GM19468 (cell line): Measurements from ENCODE around the gene D2HGDH.
"Not testable (repeated sequence)": the region's sequence is repeated elsewhere in the genome, so short reads cannot be mapped to it uniquely, and the experiment has no call there.

Experiments used
- ATAC-seq: cut with Tn5 transposase; IDR thresholded peaks from one replicate; pipeline ENCODE4 v1.9.1; 2021; ENCODE audit warnings: mild to moderate bottlenecking, moderate library complexity, moderate number of reproducible peaks; ENCODE audit not compliant: unreplicated experiment; ENCODE audit errors: extremely low read depth

The D2HGDH gene

DNA sequence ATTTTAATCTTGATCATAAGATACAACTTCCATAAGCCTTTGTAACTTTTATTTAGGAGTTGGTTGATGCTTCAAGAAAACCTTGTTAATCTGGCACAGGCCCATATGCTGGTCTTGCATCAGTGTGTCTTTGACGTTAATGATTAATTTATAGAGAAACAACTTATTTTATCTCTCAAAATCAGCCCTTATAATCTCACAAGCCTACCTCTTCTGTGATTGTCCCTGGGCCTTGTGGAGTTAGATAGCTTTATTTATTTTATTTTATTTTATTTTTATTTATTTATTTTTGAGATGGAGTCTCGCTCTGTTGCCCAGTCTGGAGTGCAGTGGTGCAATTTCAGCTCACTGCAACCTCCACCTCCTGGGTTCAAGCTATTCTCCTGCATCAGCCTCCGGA lies 47.6 kb downstream of the D2HGDH start:
- ATAC-seq, result not testable (repeated sequence)

DNA sequence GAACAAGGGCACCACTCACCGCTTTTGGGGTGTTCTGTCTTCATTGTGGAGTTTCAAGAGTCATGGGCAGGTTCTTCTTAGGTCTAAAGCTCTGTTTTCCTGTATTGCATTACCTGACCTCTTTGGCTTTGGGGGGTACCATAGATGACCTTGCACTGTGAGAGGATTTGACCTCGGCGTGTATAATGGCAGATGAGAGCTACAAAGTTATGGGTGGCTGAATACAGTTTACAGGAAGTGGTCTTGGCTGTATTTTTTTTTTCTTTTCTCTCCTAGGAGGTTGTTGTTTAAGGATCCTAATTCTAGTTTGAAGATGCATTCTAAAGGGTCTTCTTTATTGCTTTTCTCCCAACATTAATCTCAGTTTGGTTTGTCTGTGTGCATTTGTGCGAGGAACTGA lies 53.7 kb downstream of the D2HGDH start:
- ATAC-seq, result no peak

DNA sequence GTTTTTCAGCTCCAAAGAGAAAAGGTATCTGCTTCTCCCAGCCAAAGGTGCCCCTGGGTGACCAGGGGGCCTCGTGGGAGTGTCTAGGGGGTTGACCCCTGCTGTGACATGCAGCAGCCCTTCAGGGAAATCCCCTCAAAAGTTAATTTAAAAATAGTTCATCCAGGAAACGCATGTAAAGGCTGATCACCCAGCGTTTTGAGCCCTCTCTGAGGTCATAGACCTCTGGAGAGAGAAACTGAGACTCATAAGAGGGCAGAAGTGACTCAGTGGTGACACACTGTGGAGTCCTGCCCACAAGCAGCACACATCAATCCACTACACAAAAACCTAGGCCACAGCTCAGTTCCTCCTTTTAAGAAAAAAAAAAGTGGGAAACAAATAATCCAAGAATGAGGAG lies 54.1 kb downstream of the D2HGDH start:
- no peak for ATAC-seq

DNA sequence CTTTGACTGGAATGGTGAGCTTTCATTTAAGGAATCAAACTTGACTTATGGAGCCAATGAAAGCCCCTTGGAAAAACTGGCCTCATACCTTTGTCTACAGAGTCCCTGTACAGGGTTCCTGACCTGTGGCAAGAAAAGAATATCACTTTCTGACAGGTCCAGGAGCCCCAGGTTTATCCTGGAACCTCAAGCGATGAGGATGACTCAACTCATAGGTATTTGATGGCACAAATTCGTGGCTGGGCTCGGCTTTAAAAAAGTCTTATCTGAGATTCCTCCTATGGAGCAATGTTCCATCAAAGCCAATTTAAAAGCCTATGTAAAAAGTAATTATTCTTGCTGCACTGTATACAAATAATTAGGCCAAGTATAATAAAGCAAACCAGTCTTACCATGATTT lies 57.0 kb downstream of the D2HGDH start:
- ATAC-seq, result not testable (repeated sequence)

DNA sequence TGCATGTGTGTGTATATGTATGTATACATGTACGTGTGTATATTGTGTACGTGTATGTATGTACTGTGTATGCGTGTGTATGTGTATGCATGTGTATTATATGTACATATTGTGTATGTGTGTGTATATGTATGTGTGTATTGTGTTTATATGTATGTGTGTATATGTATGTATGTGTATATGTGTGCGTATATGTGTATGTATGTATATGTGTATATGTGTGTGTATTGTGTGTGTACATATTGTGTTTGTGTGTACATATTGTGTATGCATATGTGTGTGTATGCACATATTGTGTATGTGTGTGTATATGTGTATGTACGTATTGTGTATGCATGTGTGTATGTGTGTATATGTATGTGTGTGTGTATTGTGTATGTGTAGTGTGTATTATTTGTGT lies 59.0 kb downstream of the D2HGDH start:
- ATAC-seq, result no peak

DNA sequence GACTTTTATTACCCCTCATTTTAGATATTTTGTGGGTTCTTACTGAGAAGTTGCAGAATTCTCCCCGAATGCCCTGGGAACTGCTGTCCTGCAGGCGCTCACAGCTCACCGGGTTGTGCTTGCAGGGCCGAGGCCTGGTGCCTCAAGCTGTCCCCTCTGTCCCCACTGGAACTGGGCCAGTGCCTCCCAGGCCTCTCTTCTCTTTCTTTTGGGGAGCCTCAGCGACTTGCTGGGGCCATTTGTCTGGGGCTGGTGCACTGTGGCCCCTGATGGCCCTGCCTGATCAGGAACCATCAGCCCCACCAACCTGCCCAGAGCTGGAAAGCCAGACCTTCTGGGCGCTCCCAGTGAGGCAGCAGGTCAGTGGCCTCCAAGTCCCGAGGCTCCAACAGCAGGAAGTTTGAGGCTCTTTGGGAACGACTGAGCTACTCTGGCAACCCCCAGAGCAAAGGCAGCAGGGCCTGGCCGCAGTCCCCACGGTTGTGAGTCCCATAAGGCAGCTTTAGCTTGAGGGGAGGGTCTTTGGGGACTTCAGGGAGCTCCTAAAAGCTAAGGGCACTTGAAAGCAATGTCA lies 59.9 kb downstream of the D2HGDH start:
- no peak for ATAC-seq

DNA sequence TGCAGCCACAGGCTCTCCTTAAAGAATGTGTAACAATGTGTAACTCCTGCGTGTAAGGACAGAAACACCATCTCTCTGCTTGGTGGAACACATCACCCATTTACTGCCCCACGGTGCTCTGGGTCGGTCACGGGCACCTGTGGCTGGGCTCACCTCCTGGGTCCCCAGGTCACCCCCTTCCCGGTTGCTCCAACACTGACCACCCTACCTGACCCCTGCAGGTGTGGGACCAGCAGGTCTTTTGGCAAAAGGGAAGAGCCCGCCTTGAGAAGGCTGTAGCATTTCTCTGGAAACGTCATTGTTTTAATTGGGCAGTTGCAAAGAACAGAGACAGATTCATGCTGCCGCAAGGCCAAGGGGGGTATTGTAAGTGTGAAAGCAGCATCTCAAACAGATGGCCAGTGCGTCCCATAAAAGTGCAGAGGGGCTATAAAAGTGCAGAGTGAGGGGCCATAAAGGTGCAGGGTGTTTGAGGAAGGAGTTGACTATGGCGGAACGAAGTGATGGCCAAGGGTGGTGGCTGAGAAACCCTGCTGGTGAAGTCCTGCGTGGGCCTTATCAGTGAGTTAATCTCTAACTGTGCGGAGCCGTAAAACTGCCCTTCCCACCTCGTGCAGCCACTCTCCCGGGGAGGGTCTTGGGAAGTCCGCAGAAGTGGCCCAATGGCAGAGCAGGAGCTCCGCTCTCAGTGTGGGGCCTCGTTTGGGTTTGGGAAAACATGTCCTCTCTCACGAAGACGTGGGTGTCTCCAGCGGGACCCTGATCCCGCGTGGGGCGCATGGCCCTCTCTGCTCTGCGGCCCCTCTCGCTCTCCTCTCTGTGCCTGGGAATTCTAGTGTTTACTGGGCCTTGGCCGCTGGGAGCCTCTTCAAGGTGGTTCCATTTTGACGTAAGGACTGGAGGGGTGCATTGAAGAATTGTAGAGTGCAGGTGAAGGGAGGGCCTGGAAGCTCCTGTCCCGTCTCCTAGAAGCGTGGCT lies 60.9 kb downstream of the D2HGDH start:
- no peak for ATAC-seq

DNA sequence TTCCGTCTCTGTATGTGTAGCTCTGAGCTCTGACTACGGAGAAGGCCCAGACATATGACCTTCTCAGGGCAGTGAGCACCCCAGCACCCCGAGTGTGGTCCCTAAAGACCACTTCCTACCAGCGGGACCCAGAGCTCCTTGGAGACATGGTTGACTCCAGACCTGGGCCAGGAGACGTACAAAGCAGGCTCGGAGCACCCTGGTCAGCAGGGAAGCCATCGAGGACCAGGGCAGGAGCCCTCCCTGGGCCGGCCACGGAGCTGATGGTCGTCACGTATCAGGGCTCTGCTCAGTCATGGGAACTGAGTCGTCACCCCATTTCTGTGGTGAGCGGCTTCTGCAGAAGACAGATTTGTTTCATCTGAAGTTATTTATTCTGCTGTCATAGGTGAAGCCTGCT lies 61.8 kb downstream of the D2HGDH start:
- no peak for ATAC-seq

DNA sequence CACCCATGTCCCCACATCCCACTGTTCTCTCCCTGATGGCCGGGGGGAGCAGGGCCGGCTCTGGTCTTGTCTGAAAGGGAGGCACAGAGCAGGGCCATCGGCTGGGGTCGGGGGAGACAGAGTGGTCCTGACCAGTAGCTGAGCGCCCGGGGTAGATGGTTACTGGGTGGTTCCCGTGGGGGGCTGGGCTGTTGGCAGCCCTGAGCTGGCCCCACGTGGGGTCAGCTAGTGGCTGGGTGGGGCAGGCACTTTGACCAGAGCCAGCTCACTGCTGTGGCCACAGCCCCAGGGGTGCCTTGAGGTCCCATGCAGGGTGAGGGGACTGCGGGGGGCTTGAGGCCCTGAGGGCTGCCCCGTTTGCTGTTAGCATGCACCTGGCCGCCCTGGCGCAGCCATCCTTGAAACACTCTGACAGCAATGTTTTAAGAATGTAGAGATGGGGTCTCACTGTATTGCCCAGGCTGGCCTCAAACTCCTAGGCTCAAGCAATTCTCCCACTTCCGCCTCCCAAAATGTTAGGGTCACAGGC lies 62.2 kb downstream of the D2HGDH start:
- no peak for ATAC-seq

DNA sequence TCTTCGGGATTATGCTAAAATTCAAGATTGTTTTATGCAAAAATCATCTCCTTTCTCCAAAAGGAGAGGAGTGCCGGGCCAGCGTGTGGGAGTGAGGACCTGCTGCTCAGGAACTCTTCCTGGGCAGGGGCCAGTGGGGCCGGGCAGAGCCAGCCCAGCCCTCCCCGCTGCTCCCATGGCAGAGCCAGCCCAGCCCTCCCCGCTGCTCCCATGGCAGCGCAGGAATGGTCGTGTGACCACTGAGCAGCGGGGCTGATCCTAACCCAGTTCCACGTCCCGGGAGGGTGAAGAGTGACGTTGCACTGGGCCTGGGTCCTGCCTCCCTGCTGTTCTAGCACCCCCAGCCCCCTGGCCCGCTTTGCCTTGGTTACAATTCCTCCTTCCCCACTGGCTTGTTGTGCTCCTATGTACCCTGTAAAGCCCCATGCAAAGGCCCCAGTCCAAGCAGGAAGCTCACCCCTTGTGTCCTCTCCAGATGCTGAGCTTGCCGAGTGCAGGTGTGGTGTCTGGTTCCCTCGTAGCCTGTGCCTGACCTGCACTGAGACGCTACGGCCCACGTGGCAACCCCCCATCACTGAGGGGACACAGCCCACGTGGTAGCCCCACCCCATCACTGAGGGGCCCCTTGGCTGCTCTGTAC lies 63.1 kb downstream of the D2HGDH start:
- no peak for ATAC-seq

DNA sequence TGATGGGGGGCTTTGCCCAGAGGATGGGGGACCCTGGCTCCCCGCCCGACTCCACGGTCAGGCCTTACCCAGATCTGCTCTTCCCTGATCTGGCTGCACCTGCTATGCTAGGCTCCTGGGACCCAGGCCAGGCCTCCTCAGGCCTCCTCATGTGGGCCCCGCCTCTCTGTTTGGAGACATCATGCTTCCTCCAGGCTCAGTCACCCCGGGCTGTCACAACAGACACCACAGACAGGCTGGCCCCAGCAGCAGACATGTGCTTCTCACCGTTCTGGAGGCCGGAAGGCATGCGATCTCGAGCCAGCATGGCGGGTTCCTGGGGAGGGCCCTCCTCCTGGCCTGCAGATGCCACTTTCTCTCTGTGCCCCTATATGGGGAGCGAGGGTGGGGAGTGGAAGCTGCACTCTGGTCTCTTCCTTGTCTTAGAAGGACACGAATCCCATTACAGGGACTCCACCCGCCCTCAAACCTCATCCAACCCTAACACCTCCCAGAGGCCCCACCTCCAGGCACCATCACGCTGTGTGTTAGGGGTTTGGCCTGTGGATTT lies 63.7 kb downstream of the D2HGDH start:
- no peak for ATAC-seq

DNA sequence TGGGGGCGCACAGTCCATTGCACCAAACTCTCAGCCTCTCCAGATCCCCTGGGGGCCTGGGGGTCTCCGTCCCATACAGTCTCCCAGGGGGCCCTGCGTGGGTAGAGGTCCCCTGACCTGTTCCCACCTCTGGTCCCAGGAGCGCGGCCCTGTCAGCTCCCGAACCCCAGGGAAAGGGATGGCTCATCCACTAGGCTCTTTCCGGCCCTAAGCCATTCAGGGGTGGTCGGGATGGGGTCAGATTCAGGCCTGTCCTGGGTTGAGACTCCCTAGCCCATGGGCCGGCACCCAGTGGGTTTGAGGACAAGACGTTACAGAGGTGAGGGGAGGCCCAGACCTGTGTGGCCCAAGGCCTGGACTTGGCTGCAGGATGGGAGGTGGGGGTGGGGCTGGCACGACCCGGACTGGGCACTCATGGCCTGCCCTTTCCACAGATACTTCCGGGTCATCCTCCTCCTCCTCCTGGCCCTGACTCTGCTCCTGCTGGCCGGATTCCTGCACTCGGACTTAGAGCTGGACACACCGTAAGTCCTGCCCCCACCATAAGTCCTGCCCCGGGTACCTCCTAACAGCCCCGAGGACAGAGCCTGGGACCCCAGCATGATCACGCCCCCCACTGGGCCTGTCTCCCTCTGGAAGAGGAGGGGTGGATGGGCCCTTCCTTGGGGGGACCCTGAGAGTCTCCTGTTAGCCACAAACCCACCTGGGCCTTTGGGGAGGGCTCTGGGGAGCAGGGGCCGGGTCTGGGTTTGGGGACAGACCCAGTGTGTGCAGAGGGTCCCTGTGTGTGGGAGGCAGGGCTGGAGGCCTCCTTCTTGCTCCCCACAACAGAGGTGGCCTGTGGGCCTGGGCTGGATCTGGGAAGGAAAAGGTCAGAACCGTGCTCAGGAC lies 64.4 kb downstream of the D2HGDH start:
- no peak for ATAC-seq

DNA sequence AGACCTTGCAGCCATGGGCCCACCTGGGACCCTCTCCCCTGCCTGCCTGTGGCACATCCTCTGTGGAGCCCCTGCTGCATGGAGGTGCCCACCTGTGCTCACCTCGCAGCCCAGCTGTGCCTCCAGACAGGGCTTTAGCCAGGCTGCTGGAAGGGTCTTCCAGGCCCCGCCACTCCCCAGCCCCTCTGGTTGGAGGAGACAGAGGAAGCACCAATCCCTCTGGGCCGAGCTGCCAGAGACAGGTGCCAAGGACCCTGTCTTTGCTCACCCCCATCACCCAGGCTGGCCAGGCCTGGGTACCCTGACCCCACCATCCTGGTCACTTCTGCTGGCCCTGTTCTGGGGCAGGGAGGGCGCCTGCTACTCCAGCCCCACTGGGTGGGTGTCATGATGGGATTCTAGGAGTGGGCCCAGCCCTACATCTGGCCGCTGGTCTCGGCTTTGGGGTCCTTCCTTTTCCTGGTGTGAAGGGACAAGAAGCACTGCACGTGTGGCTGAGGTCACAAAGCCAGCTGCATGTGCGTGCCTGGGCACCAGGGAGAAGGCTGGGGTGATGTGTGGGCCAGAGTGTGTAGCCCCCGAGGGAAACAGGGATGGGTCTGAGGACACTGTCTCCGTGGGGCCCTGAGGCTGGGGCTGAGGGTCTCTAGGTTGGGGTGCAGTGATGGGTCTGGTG lies 65.2 kb downstream of the D2HGDH start:
- ATAC-seq, result no peak

DNA sequence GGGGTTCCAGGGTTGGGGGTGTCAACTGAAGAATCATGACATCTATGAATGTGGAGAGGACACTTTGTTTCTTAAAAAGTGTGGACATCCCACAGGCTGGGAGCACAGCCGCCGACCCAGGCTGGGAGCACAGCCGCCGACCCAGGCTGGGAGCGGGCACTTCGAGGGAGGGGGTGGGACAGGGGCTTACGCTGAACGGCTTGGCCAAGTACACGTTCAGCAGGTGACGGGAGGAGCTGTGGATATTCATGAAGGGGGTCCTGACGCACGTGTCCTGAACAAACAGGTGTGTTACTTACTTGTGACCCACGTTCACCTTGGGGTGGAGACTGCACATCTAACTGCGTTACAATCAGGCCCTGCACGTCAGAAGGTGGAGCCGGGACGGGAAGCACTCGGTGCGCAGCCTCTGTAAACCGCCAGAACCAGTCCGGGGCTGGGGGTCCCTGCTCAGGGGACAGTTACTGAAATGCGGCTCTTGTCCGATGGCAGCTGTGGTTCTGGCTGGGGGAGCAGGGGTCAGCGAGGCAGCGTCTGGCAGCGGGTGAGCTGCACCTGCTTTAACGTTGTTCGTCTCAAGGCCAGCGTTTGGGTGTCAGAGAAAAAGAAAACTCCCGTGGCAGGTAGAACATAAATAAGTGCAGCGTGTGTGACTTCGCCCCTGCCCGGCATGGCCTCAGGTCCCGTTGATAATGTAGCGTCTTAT lies 65.9 kb downstream of the D2HGDH start:
- not testable (repeated sequence) for ATAC-seq

DNA sequence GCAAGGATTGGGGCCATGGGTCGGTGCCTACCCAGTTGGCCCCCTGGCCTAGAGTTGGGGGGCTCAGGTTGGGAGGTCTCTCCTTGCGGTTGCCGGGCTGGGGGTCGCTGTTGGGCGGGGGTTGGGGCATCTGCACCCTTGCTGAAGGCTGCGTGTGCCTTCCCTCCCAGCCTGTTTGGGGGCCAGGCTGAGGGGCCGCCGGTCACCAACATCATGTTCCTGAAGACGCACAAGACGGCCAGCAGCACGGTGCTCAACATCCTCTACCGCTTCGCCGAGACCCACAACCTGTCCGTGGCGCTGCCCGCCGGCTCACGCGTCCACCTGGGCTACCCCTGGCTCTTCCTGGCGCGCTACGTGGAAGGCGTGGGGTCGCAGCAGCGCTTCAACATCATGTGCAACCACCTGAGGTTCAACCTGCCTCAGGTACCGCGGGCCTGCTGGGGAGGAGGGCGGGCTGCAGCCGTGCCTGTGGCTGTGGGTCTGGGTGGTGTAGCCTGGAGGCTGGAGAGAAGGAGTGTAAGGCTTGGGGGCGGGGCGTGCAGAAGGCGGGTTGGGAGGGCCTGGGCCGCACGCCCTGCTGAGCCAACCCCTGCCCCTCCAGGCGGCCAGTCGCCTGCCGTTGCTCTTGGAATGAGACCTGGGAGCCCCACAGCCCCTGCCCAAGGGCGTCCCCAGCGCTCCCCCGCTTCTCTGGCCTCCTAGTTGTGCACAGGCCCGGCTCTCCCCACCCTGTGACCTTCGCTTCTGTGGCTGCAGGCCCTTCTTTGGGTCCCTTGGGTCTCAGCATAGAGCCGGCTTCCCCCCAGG lies 67.4 kb downstream of the D2HGDH start:
- no peak for ATAC-seq

DNA sequence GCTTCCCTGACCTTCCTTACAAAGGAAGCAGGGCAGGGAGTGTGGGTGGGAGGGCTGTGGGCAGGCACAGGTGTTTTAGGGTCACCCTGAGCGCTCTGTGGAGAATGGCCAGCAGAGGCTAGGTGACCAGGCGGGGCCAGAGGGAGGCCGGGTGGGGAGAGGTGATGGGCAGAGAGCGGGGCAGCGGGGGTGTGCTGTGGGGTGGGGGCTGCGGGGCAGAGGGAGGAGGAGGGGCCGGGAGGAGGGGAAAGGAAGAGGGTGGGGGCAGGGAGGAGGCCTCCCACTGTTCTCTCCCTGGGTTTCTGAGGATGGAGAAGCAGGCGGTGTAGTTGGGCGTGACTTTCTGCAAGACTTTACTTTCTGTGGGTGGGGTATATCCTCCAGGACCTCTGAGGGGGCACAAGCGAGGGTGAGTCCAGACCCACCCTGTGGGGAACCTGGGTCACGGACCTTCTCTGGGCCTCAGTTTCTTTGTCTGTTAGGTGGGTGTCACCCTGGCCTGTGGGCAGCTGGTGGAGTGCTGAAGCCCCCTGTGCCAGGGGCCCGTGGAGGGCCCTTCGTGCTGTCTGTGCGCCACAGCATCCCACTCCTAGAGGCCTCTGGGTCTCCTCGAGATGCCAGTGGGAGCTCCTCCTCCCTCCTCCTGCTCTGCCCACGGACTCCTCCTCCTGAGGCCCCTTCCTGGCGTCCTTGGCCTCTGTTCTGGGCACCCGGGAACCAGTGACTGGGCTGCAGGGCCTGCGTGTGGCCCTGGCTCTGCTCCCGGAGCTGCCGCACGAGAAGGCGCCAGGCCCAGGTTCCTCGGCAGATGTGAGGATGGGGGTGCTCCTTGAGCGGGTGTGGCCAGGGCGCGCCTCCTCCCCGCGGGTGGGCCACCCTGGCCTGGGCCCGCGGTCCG lies 68.2 kb downstream of the D2HGDH start:
- ATAC-seq, result no peak
